GM18526 (cell line): Measurements from ENCODE around the gene LBHD2.

Experiments used
- POLR2A ChIP-seq: IDR thresholded peaks from 3 replicates; pipeline ENCODE4 v1.6.1; 2011; ENCODE audit not compliant: insufficient read length; ENCODE audit errors: extremely low read depth

LBHD2 gene

DNA sequence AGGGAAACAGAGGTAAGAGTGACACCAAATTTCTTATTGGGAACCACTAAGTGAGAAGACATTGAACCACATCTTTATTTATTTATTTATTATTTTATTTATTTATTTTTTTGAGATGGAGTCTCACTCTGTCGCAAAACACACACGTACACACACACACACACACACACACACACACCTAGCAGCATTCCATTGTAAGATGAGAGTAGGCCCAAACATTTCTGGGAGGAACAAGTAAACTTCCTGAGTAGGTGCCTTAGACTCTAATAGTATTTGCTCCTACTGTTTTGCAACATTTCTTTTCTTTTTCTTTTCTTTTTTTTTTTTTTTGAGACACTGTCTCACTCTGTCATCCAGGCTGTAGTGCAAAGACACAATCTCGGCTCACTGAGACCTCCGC is 19.6 kb upstream of the LBHD2 start:
- no peak for TF ChIP-seq POLR2A

DNA sequence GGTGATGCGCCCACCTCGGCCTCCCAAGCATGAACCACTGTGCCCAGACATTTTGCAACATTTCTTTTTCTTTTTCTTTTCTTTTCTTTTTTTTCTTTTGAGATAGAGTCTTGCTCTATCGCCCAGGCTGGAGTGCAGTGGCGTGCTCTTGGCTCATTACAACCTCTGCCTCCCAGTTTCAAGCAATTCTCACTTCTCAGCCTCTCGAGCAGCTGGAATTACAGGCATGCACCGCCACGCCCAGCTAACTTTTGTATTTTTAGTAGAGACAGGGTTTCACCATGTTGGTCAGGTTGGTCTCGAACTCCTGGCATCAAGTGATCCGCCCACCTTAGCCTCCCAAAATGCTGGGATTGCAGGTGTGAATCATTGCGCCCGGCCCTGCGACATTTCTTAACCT is 19.0 kb upstream of the LBHD2 start:
- TF ChIP-seq POLR2A: no peak

DNA sequence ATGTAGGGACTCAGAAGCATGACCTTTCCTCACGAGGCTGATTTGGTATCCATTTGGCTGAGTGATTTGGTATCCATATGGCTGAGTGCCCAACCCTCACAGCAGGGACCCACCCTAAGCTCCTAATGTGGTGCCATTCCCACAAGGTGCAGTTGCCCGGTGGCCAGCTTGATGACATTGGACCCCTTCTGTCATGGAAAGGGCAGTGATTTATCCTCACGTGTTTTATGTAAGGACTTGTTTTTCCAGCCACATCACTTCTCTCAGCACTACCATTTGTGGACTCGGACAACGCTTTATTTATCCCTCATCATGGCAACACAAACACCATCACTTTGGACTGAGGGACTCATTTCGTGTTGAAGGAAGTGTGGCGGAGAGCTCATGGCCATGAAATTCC is 18.1 kb upstream of the LBHD2 start:
- TF ChIP-seq POLR2A: no peak

DNA sequence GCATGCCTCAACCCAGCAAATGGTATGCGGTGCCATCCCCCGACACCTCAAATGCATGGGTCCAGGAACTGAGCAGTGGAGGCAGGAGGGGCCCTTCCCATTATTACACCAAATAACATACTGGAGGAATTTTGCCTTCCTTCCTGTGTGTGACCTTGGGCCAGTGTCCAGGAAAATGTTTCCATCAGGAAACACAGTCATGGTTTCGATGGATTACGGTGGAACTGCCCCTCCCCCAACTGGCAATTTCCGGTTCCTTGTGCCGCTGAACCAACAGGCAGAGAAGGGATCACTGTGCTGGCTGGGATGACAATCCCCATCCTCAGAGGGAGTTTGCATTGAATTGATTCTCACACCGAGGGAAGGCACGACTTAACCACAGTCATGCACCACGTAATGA is 17.6 kb upstream of the LBHD2 start:
- TF ChIP-seq POLR2A: no peak

DNA sequence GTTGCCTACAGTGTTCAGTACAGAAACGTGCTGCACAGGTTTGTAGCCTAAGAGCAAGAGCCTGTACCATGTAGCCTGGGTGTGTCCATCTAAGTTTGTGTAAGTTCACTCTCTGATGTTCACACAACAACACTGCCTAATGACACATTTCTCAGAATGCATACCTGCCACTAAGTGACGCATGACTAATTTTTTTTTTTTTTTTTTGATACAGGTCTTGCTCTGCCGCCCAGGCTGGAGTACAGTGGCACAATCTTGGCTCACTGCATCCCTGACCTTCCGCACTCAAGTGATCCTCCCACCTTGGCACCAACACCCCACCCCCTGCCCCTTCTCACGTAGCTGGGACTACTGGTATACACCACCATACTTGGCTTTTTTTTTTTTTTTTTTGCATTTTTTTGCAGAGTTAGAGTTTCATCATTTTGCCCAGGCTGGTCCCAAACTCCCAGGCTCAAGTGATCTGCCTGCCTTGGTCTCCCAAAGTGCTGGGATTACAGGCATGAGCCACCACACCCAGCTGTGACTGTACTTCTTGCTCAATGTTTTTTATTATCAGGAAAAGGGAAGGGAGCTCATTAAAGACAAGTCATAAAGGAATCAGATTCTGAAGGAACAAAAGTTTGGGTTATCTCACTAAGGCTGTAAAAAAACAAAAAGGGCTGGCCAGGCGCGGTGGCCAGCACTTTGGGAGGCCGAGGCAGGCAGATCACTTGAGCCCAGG is 16.6 kb upstream of the LBHD2 start:
- TF ChIP-seq POLR2A: no peak

DNA sequence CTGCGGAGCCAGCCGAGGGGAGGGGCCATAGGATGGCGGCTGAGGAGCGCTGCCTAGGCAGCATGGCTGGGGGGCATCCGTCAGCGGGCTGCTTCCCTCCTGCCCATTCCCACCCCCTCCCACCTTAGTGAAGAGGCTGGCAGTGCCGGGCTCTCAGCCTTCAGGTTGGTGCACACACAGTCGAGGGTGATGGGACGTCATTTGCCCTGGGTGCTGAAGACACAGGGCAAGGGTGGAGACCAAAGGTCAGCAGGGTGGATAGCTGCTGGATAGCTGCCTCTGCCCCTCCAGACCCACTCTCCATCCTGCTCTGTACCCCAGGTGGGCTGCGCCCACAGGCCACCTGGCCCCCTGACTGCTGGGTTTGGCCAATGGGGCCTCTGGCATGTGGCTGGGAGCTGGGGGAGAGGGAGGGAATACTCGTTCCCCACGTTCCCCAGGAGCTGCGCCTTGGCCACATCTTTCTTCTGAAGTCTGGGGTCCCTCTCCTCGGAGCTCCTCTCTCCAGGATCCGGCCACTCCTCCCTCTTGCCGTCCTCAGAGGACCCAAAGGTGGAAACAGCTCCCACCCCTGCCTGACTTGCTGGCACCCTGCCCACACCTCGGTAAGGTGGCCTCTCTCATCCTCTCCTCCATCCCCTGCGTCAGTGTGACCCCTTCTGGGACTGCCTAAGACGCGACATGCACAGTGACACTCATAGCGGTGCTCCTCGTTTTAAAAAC is 15.5 kb upstream of the LBHD2 start:
- no peak for TF ChIP-seq POLR2A

DNA sequence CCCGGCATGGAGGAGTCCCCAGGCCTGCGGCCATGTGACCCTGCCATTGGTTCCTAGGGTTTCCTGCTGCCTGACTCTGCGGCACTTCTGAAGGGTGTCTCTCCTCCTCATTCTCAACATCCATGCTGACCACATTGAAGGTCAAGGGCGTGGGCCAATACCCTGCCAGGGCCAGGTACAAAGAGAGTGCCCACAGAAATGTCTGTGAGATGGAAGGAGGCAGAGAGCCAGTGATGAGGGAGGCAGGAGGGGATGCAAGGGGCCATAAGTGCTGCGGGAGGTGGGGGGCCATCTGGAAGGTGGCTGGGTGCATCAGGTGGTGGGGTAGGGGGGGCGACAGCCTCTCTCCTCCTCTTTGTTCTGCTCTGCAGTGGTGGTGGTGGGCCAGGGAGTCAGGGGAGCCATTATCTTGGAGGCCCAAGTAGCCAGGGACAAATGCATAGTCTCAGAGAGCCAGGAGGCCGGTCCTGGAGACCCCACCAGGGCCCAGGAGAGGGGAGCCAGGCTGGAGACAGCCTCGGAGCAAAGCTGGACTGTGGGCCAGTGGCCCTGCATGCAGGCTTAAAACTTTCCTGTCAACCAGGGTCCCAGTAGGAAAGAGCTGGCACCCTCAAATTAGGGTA is 13.6 kb upstream of the LBHD2 start:
- no peak for TF ChIP-seq POLR2A

DNA sequence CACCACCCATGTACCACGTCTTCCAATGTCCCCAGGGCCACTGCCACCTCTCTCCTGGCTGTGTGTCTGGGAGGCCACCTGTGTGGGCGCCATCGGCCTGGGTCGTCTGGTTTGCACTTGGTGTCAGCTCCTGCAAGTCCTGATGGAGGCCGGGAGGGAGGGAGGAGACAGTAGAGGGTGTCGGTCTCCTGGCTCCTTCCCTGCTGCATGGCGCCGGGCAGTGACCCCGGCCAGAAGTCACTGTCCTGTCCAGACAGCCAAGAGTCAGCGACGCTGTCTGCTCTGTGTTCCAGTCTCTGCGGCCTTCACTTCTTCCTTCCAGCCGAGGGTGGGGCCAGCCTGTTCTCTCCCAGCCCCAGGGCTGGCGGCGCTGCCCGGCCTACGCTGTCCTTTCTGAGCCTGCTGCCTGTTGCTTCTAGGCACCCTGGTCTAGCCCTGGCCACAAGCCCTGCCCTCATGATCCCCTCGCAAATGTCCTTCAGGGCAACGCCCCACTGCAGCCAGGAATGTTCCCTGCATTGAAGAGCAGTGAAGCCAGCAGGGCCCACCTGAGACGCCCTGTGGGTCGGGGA is 13.0 kb upstream of the LBHD2 start:
- no peak for TF ChIP-seq POLR2A

DNA sequence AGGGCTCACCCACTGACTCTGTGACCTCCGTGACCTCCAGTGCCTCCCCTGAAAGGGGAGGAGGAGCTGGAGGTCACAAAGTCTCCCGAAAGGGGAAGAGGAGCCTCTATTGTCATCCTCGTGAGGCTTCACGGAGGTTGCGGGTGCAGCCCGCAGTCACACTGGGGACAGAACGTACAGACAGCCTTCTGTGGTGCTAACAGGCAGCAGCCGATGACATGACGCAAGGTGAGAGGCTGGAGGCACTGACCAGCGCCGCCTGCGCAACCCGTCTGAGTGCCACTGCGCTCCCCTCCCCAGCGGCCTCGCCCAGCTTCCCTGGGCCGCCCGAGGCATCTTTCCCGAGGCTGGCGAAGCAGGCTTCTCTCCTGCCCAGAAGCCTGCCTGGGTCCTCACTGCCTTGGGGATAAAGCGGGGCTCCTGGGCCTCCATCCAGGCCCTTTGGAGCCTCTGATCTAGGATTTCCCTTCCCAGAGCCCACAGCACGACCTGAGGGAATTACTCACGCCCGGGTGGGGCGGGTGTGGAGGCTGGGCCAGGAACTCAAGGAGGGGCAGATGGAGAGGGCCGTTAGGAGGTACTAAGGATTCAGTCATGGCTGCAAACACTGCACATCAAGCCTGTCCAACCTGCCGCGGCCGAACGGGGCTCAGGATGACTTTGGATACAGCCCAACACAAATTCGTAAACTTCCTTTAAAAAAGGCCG is 12.3 kb upstream of the LBHD2 start:
- TF ChIP-seq POLR2A: no peak

DNA sequence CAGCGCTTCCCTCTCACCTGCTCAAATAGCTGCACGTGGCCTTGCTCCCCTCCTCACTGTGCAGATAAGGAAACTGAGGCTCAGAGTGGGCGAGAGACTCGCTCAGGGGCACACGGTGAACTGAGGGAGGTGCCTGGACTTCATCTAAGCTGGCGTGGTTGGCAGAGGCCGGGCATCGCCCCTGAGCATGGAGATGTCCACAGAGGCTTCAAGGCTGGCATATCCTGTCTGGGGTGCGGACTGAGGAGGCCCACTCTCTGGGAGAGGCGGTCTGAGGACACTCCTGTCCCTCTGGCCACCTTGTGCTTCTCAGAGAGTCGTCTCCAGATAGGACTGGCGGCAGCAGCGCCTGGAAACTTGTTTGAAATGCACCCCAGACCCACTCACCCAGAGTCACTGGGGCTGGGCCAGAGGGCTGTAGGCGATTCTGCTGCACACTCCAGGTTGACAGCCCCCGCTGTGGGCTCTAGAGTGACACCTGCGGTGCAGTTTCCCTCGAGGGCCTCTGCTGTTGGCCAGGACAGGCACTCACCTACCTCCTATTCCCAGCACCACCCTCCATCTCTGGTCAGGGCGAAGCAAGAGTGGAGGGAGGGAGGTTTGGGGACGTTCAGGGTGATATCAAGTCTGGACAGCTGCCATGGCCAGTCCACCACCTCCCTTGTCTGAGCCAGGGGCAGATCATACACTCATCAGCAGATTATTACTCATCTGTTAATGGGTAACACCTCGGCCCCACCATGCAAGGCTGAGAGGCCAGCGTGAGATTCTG is 11.2 kb upstream of the LBHD2 start:
- TF ChIP-seq POLR2A: no peak

DNA sequence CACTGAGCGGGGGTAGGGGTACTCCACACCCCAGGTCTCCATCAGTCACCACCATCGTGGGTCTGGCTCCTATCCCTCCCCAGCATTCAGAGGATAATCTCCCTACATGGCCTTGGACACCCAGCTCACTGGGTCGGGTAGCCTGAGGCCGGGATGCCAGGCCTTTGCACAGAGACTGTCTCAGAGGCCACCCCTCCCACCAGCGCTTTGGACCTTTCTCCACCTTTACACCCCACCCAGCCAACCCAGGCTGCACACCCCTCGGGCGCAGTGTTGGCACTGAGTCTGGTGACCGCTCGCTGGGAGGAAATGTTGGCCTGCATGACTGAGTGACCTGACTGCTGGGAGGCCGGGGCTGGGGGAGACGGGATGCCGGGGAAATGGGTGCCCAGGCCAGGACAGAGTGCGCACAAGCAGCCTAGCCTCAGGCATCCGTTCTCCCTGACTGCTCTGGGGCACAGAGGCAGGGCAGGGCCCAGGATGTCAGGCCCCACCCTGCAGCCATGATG is 10.6 kb upstream of the LBHD2 start:
- TF ChIP-seq POLR2A: no peak

DNA sequence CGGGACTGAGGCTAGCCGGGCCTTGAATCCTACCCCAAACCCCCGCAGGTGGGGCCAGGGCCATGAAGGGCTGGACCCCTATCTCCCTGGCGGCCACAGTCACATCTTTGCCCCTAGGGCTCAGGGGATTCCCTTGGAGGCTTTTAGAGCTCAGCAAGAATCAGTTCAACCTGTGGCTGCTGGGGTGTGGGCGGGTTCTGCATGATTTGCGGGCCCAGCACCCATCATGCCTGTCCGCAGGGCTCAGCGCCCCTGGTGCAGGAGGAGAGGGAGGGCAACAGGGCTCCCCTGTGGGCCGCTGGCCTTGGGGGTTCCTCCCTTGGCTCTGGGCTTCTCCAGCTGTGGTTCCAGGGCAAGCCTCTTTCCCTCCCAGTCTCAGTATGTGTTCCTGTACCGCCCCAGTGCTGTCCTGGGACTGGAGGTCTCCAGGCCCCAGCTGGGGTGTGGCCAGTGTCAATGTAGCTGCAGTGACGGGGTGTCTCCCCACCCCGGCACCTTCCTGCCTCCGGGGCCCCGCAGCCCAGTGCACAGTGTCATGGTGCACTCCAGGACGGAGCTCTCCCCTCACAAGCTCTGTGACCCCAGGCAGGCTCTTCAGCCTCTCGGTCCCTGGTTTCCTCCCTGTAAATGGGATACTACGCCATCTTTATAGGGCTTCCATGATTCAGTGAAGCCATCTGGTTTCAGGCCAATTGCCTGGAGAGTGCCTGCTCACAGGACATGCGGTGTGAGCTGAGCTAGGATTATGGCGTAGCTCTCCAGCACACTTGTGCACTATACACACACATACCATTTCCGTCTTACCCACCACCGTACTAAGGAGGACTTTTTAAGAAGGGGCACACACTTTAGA is 9.9 kb upstream of the LBHD2 start:
- TF ChIP-seq POLR2A: no peak

DNA sequence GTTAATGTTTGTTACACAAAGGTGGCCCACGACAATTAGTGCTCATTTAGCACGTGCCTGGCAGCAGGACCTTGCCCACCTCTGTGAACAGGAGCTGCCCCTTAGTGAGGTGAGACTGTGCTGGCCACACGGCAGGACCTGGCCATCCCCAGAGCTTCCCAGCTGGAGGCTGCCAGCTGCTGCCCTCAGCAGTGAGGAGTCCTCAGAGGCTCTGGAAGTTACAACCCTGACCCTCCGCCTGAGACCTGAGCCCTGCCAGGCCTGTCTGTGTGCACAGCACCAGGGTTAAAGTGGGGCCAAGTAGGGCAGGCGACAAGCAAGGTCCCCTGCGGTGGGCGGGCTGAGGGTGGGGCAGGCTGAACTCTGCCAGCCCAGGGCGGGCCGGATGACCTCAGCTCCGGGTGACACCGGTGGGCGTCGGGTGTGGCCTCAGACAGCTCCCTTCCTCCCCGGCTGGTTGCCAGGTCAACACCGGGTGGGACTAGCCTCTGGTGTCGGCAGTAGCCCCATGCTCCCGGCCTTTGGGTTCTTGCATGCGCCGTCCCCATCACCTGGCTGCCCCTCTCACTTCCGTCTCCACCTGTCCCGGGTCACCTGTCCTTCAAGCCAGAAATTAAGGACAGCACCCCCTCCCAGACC is 9.2 kb upstream of the LBHD2 start:
- TF ChIP-seq POLR2A: no peak

DNA sequence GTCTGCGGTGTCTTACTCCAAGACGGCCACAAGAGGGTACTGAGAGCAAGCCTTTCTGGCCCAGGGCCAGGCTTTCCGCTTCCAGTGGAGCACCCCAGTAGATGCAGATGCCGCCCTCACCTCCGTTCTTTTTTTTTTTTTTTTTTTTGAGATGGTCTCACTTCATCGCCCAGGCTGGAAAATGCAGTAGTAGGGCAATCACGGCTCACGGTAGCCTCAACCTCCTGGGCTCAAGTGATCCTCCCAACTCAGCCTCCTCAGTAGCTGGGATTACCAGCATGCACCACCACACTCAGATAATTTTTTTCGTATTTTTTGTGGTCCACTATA is 5.6 kb upstream of the LBHD2 start:
- TF ChIP-seq POLR2A: no peak
